A673 (cell line): ENCODE data around the gene ALLC.

ENCODE experiments used
- EZH2 ChIP-seq: fragments of 200-600 bp; sonication (generic); IDR thresholded peaks from 2 replicates; pipeline ENCODE4 v1.6.1; 2017; ENCODE audit warnings: borderline replicate concordance, low read depth, mild to moderate bottlenecking, mixed read lengths, antibody characterized with exemption, low read length; ENCODE audit not compliant: poor library complexity, severe bottlenecking
- TF ChIP-seq, protein P1 (sequence below): fragments of 300-800, 200-600 bp; sonication (generic); conservative IDR thresholded peaks from 2 replicates; pipeline ENCODE4 v1.5.1; 2017; ENCODE audit warnings: low read depth, mild to moderate bottlenecking, antibody characterized with exemption, low read length, moderate library complexity, mixed read lengths

DNA sequence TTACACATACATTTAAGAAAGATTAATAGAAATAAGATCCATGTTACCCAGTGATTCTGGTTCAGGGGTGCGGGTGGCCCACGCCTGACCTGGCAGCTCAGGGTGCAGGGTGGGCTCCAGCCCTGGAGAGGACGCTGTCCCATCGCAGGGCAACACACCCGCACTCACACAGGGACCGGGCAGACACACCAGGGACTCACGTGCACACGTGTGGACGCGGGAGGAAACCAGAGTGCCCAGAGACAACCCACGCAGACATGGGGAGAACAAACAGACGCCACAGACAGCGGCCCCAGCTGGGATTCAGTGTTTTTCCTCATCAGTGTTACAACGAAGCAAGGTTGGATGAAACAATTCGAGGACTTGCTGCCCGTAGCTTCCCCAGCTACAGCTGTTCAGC is 8.4 kb upstream of the ALLC start:
- TF ChIP-seq, protein P1, sequence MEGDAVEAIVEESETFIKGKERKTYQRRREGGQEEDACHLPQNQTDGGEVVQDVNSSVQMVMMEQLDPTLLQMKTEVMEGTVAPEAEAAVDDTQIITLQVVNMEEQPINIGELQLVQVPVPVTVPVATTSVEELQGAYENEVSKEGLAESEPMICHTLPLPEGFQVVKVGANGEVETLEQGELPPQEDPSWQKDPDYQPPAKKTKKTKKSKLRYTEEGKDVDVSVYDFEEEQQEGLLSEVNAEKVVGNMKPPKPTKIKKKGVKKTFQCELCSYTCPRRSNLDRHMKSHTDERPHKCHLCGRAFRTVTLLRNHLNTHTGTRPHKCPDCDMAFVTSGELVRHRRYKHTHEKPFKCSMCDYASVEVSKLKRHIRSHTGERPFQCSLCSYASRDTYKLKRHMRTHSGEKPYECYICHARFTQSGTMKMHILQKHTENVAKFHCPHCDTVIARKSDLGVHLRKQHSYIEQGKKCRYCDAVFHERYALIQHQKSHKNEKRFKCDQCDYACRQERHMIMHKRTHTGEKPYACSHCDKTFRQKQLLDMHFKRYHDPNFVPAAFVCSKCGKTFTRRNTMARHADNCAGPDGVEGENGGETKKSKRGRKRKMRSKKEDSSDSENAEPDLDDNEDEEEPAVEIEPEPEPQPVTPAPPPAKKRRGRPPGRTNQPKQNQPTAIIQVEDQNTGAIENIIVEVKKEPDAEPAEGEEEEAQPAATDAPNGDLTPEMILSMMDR = no peak
- TF ChIP-seq EZH2 = no peak
